Lower lobe of right lung (tissue), 2 donors: ENCODE results near the gene PYGB. TPM values are rescaled to one million over a fixed set of nuclear protein-coding genes. Genes with fewer than 3 reads are reported as not detected.
"Not testable (repeated sequence)": the region's sequence is repeated elsewhere in the genome, so short reads cannot be mapped to it uniquely, and the experiment has no call there.

Experiments
- ATAC-seq, 2 donors: fragments of 200-7000 bp; cut with Tn5 transposase; one replicate each; pipeline ENCODE4 v1.9.1; 2020 to 2022; ENCODE audit warnings: mild to moderate bottlenecking in 2 of 2, moderate library complexity in 2 of 2
- DNase-seq: peaks from one replicate; pipeline ENCODE4 v3.0.0-alpha.2; 2020
- H3K27ac ChIP-seq: fragments of 200-600 bp; one replicate; pipeline ENCODE4 v1.8.0; 2022
- H3K27me3 ChIP-seq: fragments of 200-600 bp; one replicate; pipeline ENCODE4 v1.8.0; 2022; ENCODE audit warnings: low read depth
- H3K36me3 ChIP-seq: fragments of 200-600 bp; one replicate; pipeline ENCODE4 v1.8.0; 2022; ENCODE audit warnings: mild to moderate bottlenecking
- H3K4me1 ChIP-seq: fragments of 200-600 bp; one replicate; pipeline ENCODE4 v1.8.0; 2022
- H3K4me3 ChIP-seq: fragments of 200-600 bp; one replicate; pipeline ENCODE4 v1.8.0; 2022; ENCODE audit warnings: mild to moderate bottlenecking
- H3K9me3 ChIP-seq: fragments of 200-600 bp; one replicate; pipeline ENCODE4 v1.8.0; 2022
- CTCF ChIP-seq: fragments of 200-600 bp; IDR thresholded peaks from one replicate; pipeline ENCODE4 v1.8.0; 2022; ENCODE audit warnings: antibody characterized with exemption, mild to moderate bottlenecking
- intact Hi-C: fragments of 100-400 bp; cut with DNase I; formaldehyde crosslinking; loops from one replicate; pipeline ENCODE4 v1.11.0; 2022
- total RNA-seq: library from RNA; stranded (reverse); fragmentation: NEBNext Ultra II Directional; extraction: Animal tissue kit (Norgen Biotek cat#: 25700); gene quantifications from one replicate; pipeline ENCODE4 v1.2.1, GENCODE V29; 2021
- donor health status: DM: no; HTN: yes; CAD: no; lungs with severe emphysema.

Gene PYGB
- total RNA-seq, 1 donor from 2014 or later, result 57.5 TPM

GRCh38 chr20:25227317-25227831 is 20.5 kb upstream of the PYGB start:
- H3K27ac ChIP-seq, result peak overlapping the region; percentile 57
- H3K4me1 ChIP-seq, result peaks cover 34% of the 10 kb centered on the region
- ATAC-seq (peak; percentile 42 to 69), DNase-seq (no peak)
- no peaks in the 10 kb centered on the region for H3K9me3 ChIP-seq
- H3K27me3 ChIP-seq, result no peaks in the 10 kb centered on the region
- no peak for TF ChIP-seq CTCF
- peaks cover 15% of the 10 kb centered on the region for H3K36me3 ChIP-seq
- H3K4me3 ChIP-seq, result no peak overlapping the region
- intact Hi-C loops, result no loop called here

GRCh38 chr20:25229486-25230165 is 18.3 kb upstream of the PYGB start:
- no peak for TF ChIP-seq CTCF
- Histone ChIP-seq H3K36me3 (peaks cover 11% of the 10 kb centered on the region), H3K4me3 (no peak overlapping the region), H3K9me3 (no peaks in the 10 kb centered on the region), H3K4me1 (peaks cover 44% of the 10 kb centered on the region), H3K27ac (no peak overlapping the region), H3K27me3 (no peaks in the 10 kb centered on the region)
- ATAC-seq, result no peak
- intact Hi-C loops, result no loop called here
- DNase-seq, result no peak

GRCh38 chr20:25230166-25230831 is 17.6 kb upstream of the PYGB start:
- DNase-seq (no peak), ATAC-seq (no peak)
- intact Hi-C loops, result no loop called here
- Histone ChIP-seq H3K27me3 (no peaks in the 10 kb centered on the region), H3K4me1 (peaks cover 44% of the 10 kb centered on the region), H3K4me3 (no peak overlapping the region), H3K9me3 (no peaks in the 10 kb centered on the region), H3K36me3 (peaks cover 7% of the 10 kb centered on the region), H3K27ac (peak overlapping the region; percentile 60)
- no peak for TF ChIP-seq CTCF

GRCh38 chr20:25233016-25233772 is 14.7 kb upstream of the PYGB start:
- no peak overlapping the region for H3K4me3 ChIP-seq
- peaks cover 34% of the 10 kb centered on the region for H3K4me1 ChIP-seq
- peaks cover 3% of the 10 kb centered on the region for H3K27me3 ChIP-seq
- DNase-seq (peak; percentile 81), ATAC-seq (peak; percentile 83 to 91)
- no peak for TF ChIP-seq CTCF
- H3K9me3 ChIP-seq, result no peaks in the 10 kb centered on the region
- intact Hi-C loops, result no loop called here
- H3K36me3 ChIP-seq, result no peaks in the 10 kb centered on the region
- H3K27ac ChIP-seq, result peak overlapping the region; percentile 32

GRCh38 chr20:25234009-25234849 is 13.7 kb upstream of the PYGB start:
- H3K27me3 ChIP-seq, H3K4me3 ChIP-seq, intact Hi-C loops, H3K36me3 ChIP-seq, DNase-seq, H3K27ac ChIP-seq, H3K9me3 ChIP-seq: not testable (repeated sequence)
- ATAC-seq, result peak in 1 of 2 donors; percentile 19
- H3K4me1 ChIP-seq, result peaks cover 39% of the 10 kb centered on the region
